MCF 10A (cell line): ENCODE results near the gene TEX12. TPM values are rescaled to one million over a fixed set of nuclear protein-coding genes. Genes with fewer than 3 reads are reported as not detected.

Source experiments
- BruUV-seq: library from RNA; stranded (reverse); fragments of 400-500 nt; replicated peaks from 2 replicates; lab custom pipeline; 2021; lab: Mats Ljungman, UMichigan
- CTCF ChIA-PET: fragments of 300-600 bp; sonication (Branson Sonifier 250); formaldehyde crosslinking; extraction: SDS; loops from one replicate; lab custom pipeline; 2021; ENCODE audit warnings: antibody characterized with exemption, inconsistent platforms; lab: Yijun Ruan, JAX
- POLR2A ChIA-PET: fragments of 300-600, 350-650 bp; sonication (Branson Sonifier 250); formaldehyde crosslinking; extraction: SDS; loops from one replicate; lab custom pipeline; 2020; ENCODE audit warnings: antibody characterized with exemption, inconsistent platforms; lab: Yijun Ruan, JAX
- DNase-seq: peaks from one replicate; pipeline ENCODE4 v3.0.0-alpha.2; 2018; ENCODE audit not compliant: unreplicated experiment
- H3K27ac Mint-ChIP-seq: one replicate; pipeline ENCODE4 v1.8.0; 2022; ENCODE audit warnings: mild to moderate bottlenecking, low read depth, mixed read lengths; ENCODE audit not compliant: unreplicated experiment
- H3K27me3 Mint-ChIP-seq: one replicate; pipeline ENCODE4 v1.8.0; 2022; ENCODE audit warnings: mixed read lengths; ENCODE audit not compliant: insufficient read depth, unreplicated experiment
- H3K36me3 Mint-ChIP-seq: one replicate; pipeline ENCODE4 v1.8.0; 2022; ENCODE audit warnings: mild to moderate bottlenecking, moderate library complexity, mixed read lengths; ENCODE audit not compliant: insufficient read depth, unreplicated experiment
- H3K4me1 Mint-ChIP-seq: one replicate; pipeline ENCODE4 v1.8.0; 2022; ENCODE audit warnings: mixed read lengths; ENCODE audit not compliant: insufficient read depth, unreplicated experiment
- H3K4me3 Mint-ChIP-seq: one replicate; pipeline ENCODE4 v1.8.0; 2022; ENCODE audit warnings: mild to moderate bottlenecking, moderate library complexity, mixed read lengths; ENCODE audit not compliant: unreplicated experiment
- H3K9me3 Mint-ChIP-seq: one replicate; pipeline ENCODE4 v1.8.0; 2022; ENCODE audit warnings: mixed read lengths; ENCODE audit not compliant: unreplicated experiment
- CTCF ChIP-seq: fragments of 200-600 bp; IDR thresholded peaks from one replicate; pipeline ENCODE4 v1.8.0; 2022; ENCODE audit warnings: antibody characterized with exemption, mild to moderate bottlenecking; ENCODE audit not compliant: unreplicated experiment
- intact Hi-C: fragments of 100-400 bp; cut with micrococcal nuclease; formaldehyde crosslinking; loops from 2 replicates; pipeline ENCODE4 v1.14.1; 2022
- total RNA-seq: library from RNA; stranded (reverse); gene quantifications from 2 replicates; pipeline ENCODE4 v1.2.3, GENCODE V29; 2022

The TEX12 gene
- total RNA-seq, 1 experiment from 2014 or later, result not detected

GRCh38 chr11:112127056-112127455 lies 40.1 kb upstream of the TEX12 start:
- DNase-seq, result no peak
- H3K36me3 Mint-ChIP-seq, result peaks cover 13% of the 10 kb centered on the region
- no peak for TF ChIP-seq CTCF
- H3K4me3 Mint-ChIP-seq, result no peak overlapping the region
- no peaks in the 10 kb centered on the region for H3K9me3 Mint-ChIP-seq
- intact Hi-C loops, result no loop called here
- ChIA-PET CTCF (interaction anchor here (1.0 to 2.2 kb wide), 3 partner anchors 13 to 153 kb away, joined by 3 to 5 read pairs (median 5); no protein-coding TSS in a partner anchor), POLR2A (interaction anchor here (0.8 to 1.2 kb wide), 2 partner anchors 10 to 38 kb away, joined by 3 read pairs; no protein-coding TSS in a partner anchor)
- peaks cover 31% of the 10 kb centered on the region for H3K4me1 Mint-ChIP-seq
- H3K27ac Mint-ChIP-seq, result no peak overlapping the region
- H3K27me3 Mint-ChIP-seq, result no peaks in the 10 kb centered on the region
- BruUV-seq, result no TSS peak

GRCh38 chr11:112128483-112129121 lies 38.6 kb upstream of the TEX12 start:
- no peaks in the 10 kb centered on the region for H3K27me3 Mint-ChIP-seq
- H3K4me3 Mint-ChIP-seq, result peak overlapping the region; percentile 13
- H3K27ac Mint-ChIP-seq, result peak overlapping the region; percentile 57
- intact Hi-C loops, result no loop called here
- H3K36me3 Mint-ChIP-seq, result peaks cover 13% of the 10 kb centered on the region
- DNase-seq, result peak; percentile 85
- peaks cover 32% of the 10 kb centered on the region for H3K4me1 Mint-ChIP-seq
- H3K9me3 Mint-ChIP-seq, result no peaks in the 10 kb centered on the region
- POLR2A ChIA-PET, result interaction anchor here (0.7 to 3.3 kb wide), 11 partner anchors 8 to 167 kb away, joined by 3 to 18 read pairs (median 5); partner anchors contain the start of gene IL18
- CTCF ChIA-PET, result interaction anchor here (0.9 to 1.2 kb wide), 2 partner anchors 15 to 152 kb away, joined by 3 read pairs; no protein-coding TSS in a partner anchor
- TF ChIP-seq CTCF, result no peak
- no TSS peak for BruUV-seq

- ChIA-PET CTCF (interaction anchor here (0.9 to 3.0 kb wide), 3 partner anchors 16 to 151 kb away, joined by 3 to 15 read pairs (median 6); no protein-coding TSS in a partner anchor), POLR2A (interaction anchor here (1.3 to 4.8 kb wide), 7 partner anchors 9 to 66 kb away, joined by 3 to 39 read pairs (median 11); partner anchors contain the start of gene IL18)
- H3K27me3 Mint-ChIP-seq, result no peaks in the 10 kb centered on the region
These were observed 37.5 kb upstream of the TEX12 start for GRCh38 chr11:112129656-112130055.

More at GRCh38 chr11:112129656-112130055, 37.5 kb upstream of the TEX12 start:
- Mint-ChIP-seq H3K27ac (no peak overlapping the region), H3K4me3 (no peak overlapping the region), H3K9me3 (no peaks in the 10 kb centered on the region), H3K4me1 (peaks cover 32% of the 10 kb centered on the region), H3K36me3 (peaks cover 13% of the 10 kb centered on the region)
- no peak for DNase-seq
- intact Hi-C loops, result no loop called here
- no peak for TF ChIP-seq CTCF
- BruUV-seq, result no TSS peak
